Caco-2 (cell line): ENCODE measurements around the gene PDZD2. TPM values are rescaled to one million over a fixed set of nuclear protein-coding genes. Genes with fewer than 3 reads are reported as not detected.

Experiments
- BruUV-seq: library from RNA; stranded (reverse); fragments of 400-500 nt; replicated peaks from 2 replicates; lab custom pipeline; 2021; lab: Mats Ljungman, UMichigan
- CTCF ChIA-PET: fragments of 300-600 bp; sonication (Branson Sonifier 250); formaldehyde crosslinking; loops from one replicate; lab custom pipeline; 2022; ENCODE audit warnings: antibody characterized with exemption; lab: Charles Lee
- POLR2A ChIA-PET: fragments of 300-600 bp; sonication (Branson Sonifier 250); formaldehyde crosslinking; loops from one replicate; lab custom pipeline; 2022; ENCODE audit warnings: antibody characterized with exemption; lab: Charles Lee
- DNase-seq, 2 experiments: peaks; one replicate each; pipeline versions ENCODE4 v3.0.0 to v3.0.0-alpha.2; 2020 to 2022
- H3K27me3 ChIP-seq: replicated peaks from 2 replicates; pipeline ENCODE4 v1.6.0; 2011; ENCODE audit warnings: low read length; ENCODE audit not compliant: control insufficient read depth, insufficient read depth
- H3K36me3 ChIP-seq: 2 replicates; pipeline ENCODE4 v1.5.1; 2011; ENCODE audit warnings: low read length; ENCODE audit not compliant: control insufficient read depth, insufficient read depth
- H3K4me1 ChIP-seq: fragments of 250-450 bp; sonication (Bioruptor Pico); 2 replicates; pipeline ENCODE4 v1.5.1; 2020; ENCODE audit warnings: mild to moderate bottlenecking
- H3K4me3 ChIP-seq: 2 replicates; pipeline ENCODE4 v1.5.1; 2011; ENCODE audit warnings: low read depth, mild to moderate bottlenecking, control low read depth, low read length
- H3K9me3 ChIP-seq: fragments of 250-450 bp; sonication (Bioruptor Pico); 2 replicates; pipeline ENCODE4 v1.5.1; 2020; ENCODE audit warnings: mild to moderate bottlenecking, moderate library complexity
- H3K27ac Mint-ChIP-seq: one replicate; pipeline ENCODE4 v1.8.0; 2022; ENCODE audit warnings: mixed read lengths; ENCODE audit not compliant: unreplicated experiment
- H3K27me3 Mint-ChIP-seq: one replicate; pipeline ENCODE4 v1.8.0; 2022; ENCODE audit warnings: mixed read lengths; ENCODE audit not compliant: insufficient read depth, unreplicated experiment
- H3K36me3 Mint-ChIP-seq: one replicate; pipeline ENCODE4 v1.8.0; 2022; ENCODE audit warnings: mild to moderate bottlenecking, mixed read lengths; ENCODE audit not compliant: insufficient read depth, unreplicated experiment
- H3K4me1 Mint-ChIP-seq: one replicate; pipeline ENCODE4 v1.8.0; 2022; ENCODE audit warnings: low read depth, mixed read lengths; ENCODE audit not compliant: unreplicated experiment
- H3K4me3 Mint-ChIP-seq: one replicate; pipeline ENCODE4 v1.8.0; 2022; ENCODE audit warnings: mild to moderate bottlenecking, moderate library complexity, mixed read lengths; ENCODE audit not compliant: unreplicated experiment
- H3K9me3 Mint-ChIP-seq: one replicate; pipeline ENCODE4 v1.8.0; 2022; ENCODE audit warnings: mixed read lengths; ENCODE audit not compliant: unreplicated experiment
- CTCF ChIP-seq, 2 experiments: fragments of 200-600 bp in 1 of 2; IDR thresholded peaks; 1 replicate in 1 of 2; 2 replicates in 1 of 2; pipeline versions ENCODE4 v1.5.1 to v1.8.0; 2011 to 2022; ENCODE audit warnings: antibody characterized with exemption in 1 of 2, control low read depth in 1 of 2, inconsistent platforms in 1 of 2, low read depth in 1 of 2, low read length in 1 of 2, mild to moderate bottlenecking in 1 of 2, moderate library complexity in 1 of 2; ENCODE audit not compliant: insufficient read depth in 1 of 2, severe bottlenecking in 1 of 2, unreplicated experiment in 1 of 2
- intact Hi-C: fragments of 100-400 bp; cut with micrococcal nuclease; formaldehyde crosslinking; loops from one replicate; pipeline ENCODE4 v1.10.0; 2022; ENCODE audit not compliant: unreplicated experiment
- total RNA-seq: library from RNA; stranded (reverse); gene quantifications from 2 replicates; pipeline ENCODE4 v1.2.3, GENCODE V29; 2022

PDZD2 gene
- total RNA-seq, 1 experiment from 2014 or later, result 0.16 TPM

GRCh38 chr5:31671339-31671741 is 32.4 kb downstream of the PDZD2 start:
- peaks cover 11% of the 10 kb centered on the region for H3K27me3 Mint-ChIP-seq
- H3K4me3 Mint-ChIP-seq, result no peak overlapping the region
- intact Hi-C loops, result no loop called here
- H3K9me3 ChIP-seq, result no peaks in the 10 kb centered on the region; the same call in 1 of the 2 replicates
- H3K4me3 ChIP-seq, result no peak overlapping the region
- no peak overlapping the region for H3K27ac Mint-ChIP-seq
- no peaks in the 10 kb centered on the region for H3K9me3 Mint-ChIP-seq
- no TSS peak for BruUV-seq
- no peaks in the 10 kb centered on the region for H3K27me3 ChIP-seq
- ChIA-PET CTCF (no interaction called here), POLR2A (no interaction called here)
- H3K36me3 Mint-ChIP-seq, result no peaks in the 10 kb centered on the region
- no peaks in the 10 kb centered on the region for H3K36me3 ChIP-seq
- no peak for TF ChIP-seq CTCF (IDR thresholded peaks at IDR 0.05; ENCODE audit: insufficient read depth in 1 of 2, low read depth in 1 of 2, low read length in 1 of 2, severe bottlenecking in 1 of 2, unreplicated experiment in 1 of 2)
- DNase-seq, result no peak
- no peaks in the 10 kb centered on the region for H3K4me1 ChIP-seq
- H3K4me1 Mint-ChIP-seq, result no peaks in the 10 kb centered on the region

GRCh38 chr5:31674371-31674951 is 35.5 kb downstream of the PDZD2 start:
- no peaks in the 10 kb centered on the region for H3K9me3 Mint-ChIP-seq
- no TSS peak for BruUV-seq
- Histone ChIP-seq H3K9me3 (no peaks in the 10 kb centered on the region; the same call in 1 of the 2 replicates), H3K27me3 (no peaks in the 10 kb centered on the region), H3K36me3 (no peaks in the 10 kb centered on the region), H3K4me3 (no peak overlapping the region), H3K4me1 (no peaks in the 10 kb centered on the region)
- no peak for TF ChIP-seq CTCF (IDR thresholded peaks at IDR 0.05; ENCODE audit: insufficient read depth in 1 of 2, low read depth in 1 of 2, low read length in 1 of 2, severe bottlenecking in 1 of 2, unreplicated experiment in 1 of 2)
- ChIA-PET CTCF (no interaction called here), POLR2A (no interaction called here)
- peaks cover 11% of the 10 kb centered on the region for H3K27me3 Mint-ChIP-seq
- intact Hi-C loops, result no loop called here
- H3K36me3 Mint-ChIP-seq, result no peaks in the 10 kb centered on the region
- no peaks in the 10 kb centered on the region for H3K4me1 Mint-ChIP-seq
- H3K27ac Mint-ChIP-seq, result no peak overlapping the region
- no peak overlapping the region for H3K4me3 Mint-ChIP-seq
- DNase-seq, result no peak

- TF ChIP-seq CTCF (IDR thresholded peaks at IDR 0.05; ENCODE audit: insufficient read depth in 1 of 2, low read depth in 1 of 2, low read length in 1 of 2, severe bottlenecking in 1 of 2, unreplicated experiment in 1 of 2), result no peak
- no peak for DNase-seq
- Histone ChIP-seq H3K36me3 (no peaks in the 10 kb centered on the region), H3K4me3 (no peak overlapping the region), H3K9me3 (no peaks in the 10 kb centered on the region; the same call in 1 of the 2 replicates), H3K27me3 (no peaks in the 10 kb centered on the region), H3K4me1 (no peaks in the 10 kb centered on the region)
- intact Hi-C loops, result no loop called here
- ChIA-PET CTCF (no interaction called here), POLR2A (no interaction called here)
- H3K36me3 Mint-ChIP-seq, result no peaks in the 10 kb centered on the region
- no peak overlapping the region for H3K27ac Mint-ChIP-seq
- peaks cover 12% of the 10 kb centered on the region for H3K27me3 Mint-ChIP-seq
- no peaks in the 10 kb centered on the region for H3K4me1 Mint-ChIP-seq
- no peak overlapping the region for H3K4me3 Mint-ChIP-seq
- H3K9me3 Mint-ChIP-seq, result no peaks in the 10 kb centered on the region
- BruUV-seq, result no TSS peak
Observed at GRCh38 chr5:31675472-31675871, 36.5 kb downstream of the PDZD2 start.
